GM23338 (cell line): ENCODE measurements around the gene WTIP. TPM values are rescaled to one million over a fixed set of nuclear protein-coding genes. Genes with fewer than 3 reads are reported as not detected.

ENCODE experiments used
- ATAC-seq: fragments of 200-7000 bp; cut with Tn5 transposase; 3 replicates; pipeline ENCODE4 v1.9.1; 2020
- DNase-seq: peaks from one replicate; pipeline ENCODE4 v3.0.0-alpha.2; 2015; ENCODE audit warnings: low spot score
- H2AFZ ChIP-seq: fragments of 200-600 bp; sonication (generic); 2 replicates; pipeline ENCODE4 v1.8.0; 2016; ENCODE audit warnings: antibody characterized with exemption, mild to moderate bottlenecking, moderate library complexity
- H3F3A ChIP-seq: fragments of 200-600 bp; sonication (generic); replicated peaks from 2 replicates; pipeline ENCODE4 v1.8.0; 2017; ENCODE audit warnings: antibody characterized with exemption, mixed run types, low read depth
- H3K27ac ChIP-seq: fragments of 200-600 bp; sonication (generic); 2 replicates; pipeline ENCODE4 v1.6.1; 2016; ENCODE audit warnings: low read depth
- H3K27me3 ChIP-seq: fragments of 200-600 bp; sonication (generic); 2 replicates; pipeline ENCODE4 v1.8.0; 2016; ENCODE audit warnings: mild to moderate bottlenecking, mixed run types, moderate library complexity; ENCODE audit not compliant: insufficient read depth
- H3K36me3 ChIP-seq: fragments of 200-600 bp; sonication (generic); 2 replicates; pipeline ENCODE4 v1.8.0; 2016; ENCODE audit warnings: mild to moderate bottlenecking; ENCODE audit not compliant: insufficient read depth
- H3K4me1 ChIP-seq: fragments of 200-600 bp; sonication (generic); 2 replicates; pipeline ENCODE4 v1.8.0; 2016; ENCODE audit warnings: mild to moderate bottlenecking, moderate library complexity; ENCODE audit not compliant: insufficient read depth
- H3K4me2 ChIP-seq: fragments of 200-600 bp; sonication (generic); 2 replicates; pipeline ENCODE4 v1.7.1; 2017; ENCODE audit warnings: mixed run types
- H3K4me3 ChIP-seq: fragments of 200-600 bp; sonication (generic); 2 replicates; pipeline ENCODE4 v1.6.1; 2016; ENCODE audit warnings: mixed run types
- H3K79me2 ChIP-seq: fragments of 200-600 bp; sonication (generic); replicated peaks from 2 replicates; pipeline ENCODE4 v1.8.0; 2017; ENCODE audit warnings: mild to moderate bottlenecking; ENCODE audit not compliant: insufficient read depth
- H3K9me2 ChIP-seq: fragments of 200-600 bp; sonication (generic); 2 replicates; pipeline ENCODE4 v1.8.0; 2017; ENCODE audit not compliant: insufficient read depth
- H4K20me1 ChIP-seq: fragments of 200-600 bp; sonication (generic); replicated peaks from 2 replicates; pipeline ENCODE4 v1.8.0; 2017; ENCODE audit warnings: mild to moderate bottlenecking; ENCODE audit not compliant: insufficient read depth
- H3K27ac Mint-ChIP-seq: 2 replicates; pipeline ENCODE4 v1.8.0; 2020; ENCODE audit warnings: inconsistent platforms, mild to moderate bottlenecking, moderate library complexity, mixed read lengths
- H3K27me3 Mint-ChIP-seq: 3 replicates; pipeline ENCODE4 v1.8.0; 2022; ENCODE audit warnings: low read depth, mild to moderate bottlenecking, moderate library complexity, mixed read lengths, inconsistent platforms; ENCODE audit not compliant: insufficient read depth, poor library complexity
- H3K36me3 Mint-ChIP-seq: 3 replicates; pipeline ENCODE4 v1.8.0; 2021; ENCODE audit warnings: low read depth, mild to moderate bottlenecking, inconsistent platforms, moderate library complexity, mixed read lengths
- H3K4me1 Mint-ChIP-seq: 3 replicates; pipeline ENCODE4 v1.8.0; 2020; ENCODE audit warnings: mild to moderate bottlenecking, inconsistent platforms, mixed read lengths
- H3K4me3 Mint-ChIP-seq: 3 replicates; pipeline ENCODE4 v1.8.0; 2021; ENCODE audit warnings: moderate library complexity, mild to moderate bottlenecking, inconsistent platforms, mixed read lengths
- H3K9me3 Mint-ChIP-seq: 3 replicates; pipeline ENCODE4 v1.8.0; 2020; ENCODE audit warnings: moderate library complexity, mild to moderate bottlenecking, inconsistent platforms, mixed read lengths
- CREB1 ChIP-seq: fragments of 250-450 bp; sonication (Bioruptor Pico); IDR thresholded peaks from 2 replicates; pipeline ENCODE4 v1.5.0; 2020; ENCODE audit warnings: low read depth, mild to moderate bottlenecking, moderate library complexity
- EZH2 ChIP-seq: fragments of 200-600 bp; sonication (generic); IDR thresholded peaks from one replicate; pipeline ENCODE4 v1.8.0; 2017; ENCODE audit warnings: antibody characterized with exemption, mild to moderate bottlenecking, low read depth; ENCODE audit not compliant: unreplicated experiment
- EZH2phosphoT487 ChIP-seq: fragments of 200-600 bp; sonication (generic); IDR thresholded peaks from one replicate; pipeline ENCODE4 v1.8.1; 2018; ENCODE audit warnings: antibody characterized with exemption; ENCODE audit not compliant: unreplicated experiment
- JUNB ChIP-seq: IDR thresholded peaks from one replicate; pipeline ENCODE4 v1.6.1; 2016; ENCODE audit warnings: antibody characterized with exemption; ENCODE audit not compliant: unreplicated experiment
- NANOG ChIP-seq: IDR thresholded peaks from 2 replicates; pipeline ENCODE4 v1.6.1; 2016; ENCODE audit warnings: antibody characterized with exemption, borderline replicate concordance
- POLR2AphosphoS5 ChIP-seq: IDR thresholded peaks from 2 replicates; pipeline ENCODE4 v1.6.1; 2016; ENCODE audit warnings: antibody characterized with exemption, low read depth
- STAT1 ChIP-seq: IDR thresholded peaks from one replicate; pipeline ENCODE4 v1.6.1; 2016; ENCODE audit warnings: antibody characterized with exemption; ENCODE audit not compliant: unreplicated experiment
- ZNF114 ChIP-seq: fragments of 250-450 bp; sonication (Bioruptor Pico); IDR thresholded peaks from 2 replicates; pipeline ENCODE4 v1.5.0; 2020; ENCODE audit warnings: mild to moderate bottlenecking, moderate library complexity
- ZNF331 ChIP-seq: fragments of 250-450 bp; sonication (Bioruptor Pico); IDR thresholded peaks from 2 replicates; pipeline ENCODE4 v1.5.0; 2020; ENCODE audit warnings: low read depth, mild to moderate bottlenecking, moderate library complexity
- polyA plus RNA-seq: library from polyadenylated mRNA; unstranded; fragments of >200 nt; fragmentation: Nextera tagmentation; extraction: Ambion mirVana; gene quantifications from 2 replicates; pipeline ENCODE4 v1.2.1, GENCODE V29; 2016
- total RNA-seq: library from RNA; depleted of rRNA; stranded (reverse); fragments of >200 nt; shearing (Covaris generic); gene quantifications from 2 replicates; pipeline ENCODE4 v1.2.3, GENCODE V29; 2014
- TF ChIP-seq, protein P1 (sequence below): IDR thresholded peaks from 2 replicates; pipeline ENCODE4 v1.6.1; 2016; ENCODE audit warnings: antibody characterized with exemption
- TF ChIP-seq, protein P2 (sequence below), 2 experiments: fragments of 200-600 bp in 1 of 2; sonication (generic) in 1 of 2; conservative IDR thresholded peaks; 2 replicates each; pipeline versions ENCODE4 v1.5.1 to v1.6.1; 2016 to 2017; ENCODE audit warnings: antibody characterized with exemption in 2 of 2, low read depth in 2 of 2, mild to moderate bottlenecking in 2 of 2, moderate library complexity in 1 of 2
- TF ChIP-seq, protein P3 (sequence below): IDR thresholded peaks from one replicate; pipeline ENCODE4 v1.6.1; 2018; ENCODE audit warnings: antibody characterized with exemption; ENCODE audit not compliant: unreplicated experiment
- TF ChIP-seq, protein P4 (sequence below): fragments of 250-450 bp; sonication (Bioruptor Pico); IDR thresholded peaks from 2 replicates; pipeline ENCODE4 v1.5.0; 2020; ENCODE audit warnings: mild to moderate bottlenecking, moderate library complexity

WTIP gene
- total and polyA plus RNA-seq, 2 experiments from 2014 or later: 0.47 to 8.9 TPM

DNA sequence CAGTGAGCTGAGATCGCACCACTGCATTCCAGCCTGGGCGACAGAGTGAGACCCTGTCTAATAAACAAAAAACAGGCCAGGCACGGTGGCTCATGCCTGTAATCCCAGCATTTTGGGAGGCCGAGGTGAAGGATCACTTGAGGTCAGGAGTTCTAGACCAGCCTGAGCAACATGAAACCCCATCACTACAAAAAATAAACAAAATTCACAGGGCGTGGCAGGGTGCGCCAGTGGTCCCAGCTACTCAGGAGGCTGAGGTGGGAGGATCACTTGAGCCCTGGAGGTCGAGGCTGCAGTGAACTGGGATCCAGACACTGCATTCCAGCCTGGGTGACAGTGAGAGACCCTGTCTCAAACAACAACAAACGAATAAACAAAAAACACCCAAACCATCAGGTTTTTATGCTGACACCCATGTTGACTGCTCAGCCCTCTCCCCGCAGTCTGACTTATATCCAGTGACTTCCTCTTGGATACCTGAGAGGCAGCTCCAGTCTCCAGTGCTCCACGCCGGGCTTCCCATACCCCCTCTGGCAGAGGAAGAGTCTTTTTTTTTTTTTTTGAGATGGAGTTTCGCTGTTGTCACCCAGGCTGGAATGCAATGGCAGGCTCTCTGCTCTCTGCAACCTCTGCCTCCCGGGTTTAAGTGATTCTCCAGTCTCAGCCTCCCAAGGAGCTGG is 17.7 kb downstream of the WTIP start:
- TF ChIP-seq ZNF331 (CRISPR knock-in tag): no peak
- TF ChIP-seq, protein P1, sequence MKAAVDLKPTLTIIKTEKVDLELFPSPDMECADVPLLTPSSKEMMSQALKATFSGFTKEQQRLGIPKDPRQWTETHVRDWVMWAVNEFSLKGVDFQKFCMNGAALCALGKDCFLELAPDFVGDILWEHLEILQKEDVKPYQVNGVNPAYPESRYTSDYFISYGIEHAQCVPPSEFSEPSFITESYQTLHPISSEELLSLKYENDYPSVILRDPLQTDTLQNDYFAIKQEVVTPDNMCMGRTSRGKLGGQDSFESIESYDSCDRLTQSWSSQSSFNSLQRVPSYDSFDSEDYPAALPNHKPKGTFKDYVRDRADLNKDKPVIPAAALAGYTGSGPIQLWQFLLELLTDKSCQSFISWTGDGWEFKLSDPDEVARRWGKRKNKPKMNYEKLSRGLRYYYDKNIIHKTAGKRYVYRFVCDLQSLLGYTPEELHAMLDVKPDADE: no peak
- no peak for TF ChIP-seq STAT1
- no peak for TF ChIP-seq CREB1 (CRISPR knock-in tag)
- TF ChIP-seq, protein P2, sequence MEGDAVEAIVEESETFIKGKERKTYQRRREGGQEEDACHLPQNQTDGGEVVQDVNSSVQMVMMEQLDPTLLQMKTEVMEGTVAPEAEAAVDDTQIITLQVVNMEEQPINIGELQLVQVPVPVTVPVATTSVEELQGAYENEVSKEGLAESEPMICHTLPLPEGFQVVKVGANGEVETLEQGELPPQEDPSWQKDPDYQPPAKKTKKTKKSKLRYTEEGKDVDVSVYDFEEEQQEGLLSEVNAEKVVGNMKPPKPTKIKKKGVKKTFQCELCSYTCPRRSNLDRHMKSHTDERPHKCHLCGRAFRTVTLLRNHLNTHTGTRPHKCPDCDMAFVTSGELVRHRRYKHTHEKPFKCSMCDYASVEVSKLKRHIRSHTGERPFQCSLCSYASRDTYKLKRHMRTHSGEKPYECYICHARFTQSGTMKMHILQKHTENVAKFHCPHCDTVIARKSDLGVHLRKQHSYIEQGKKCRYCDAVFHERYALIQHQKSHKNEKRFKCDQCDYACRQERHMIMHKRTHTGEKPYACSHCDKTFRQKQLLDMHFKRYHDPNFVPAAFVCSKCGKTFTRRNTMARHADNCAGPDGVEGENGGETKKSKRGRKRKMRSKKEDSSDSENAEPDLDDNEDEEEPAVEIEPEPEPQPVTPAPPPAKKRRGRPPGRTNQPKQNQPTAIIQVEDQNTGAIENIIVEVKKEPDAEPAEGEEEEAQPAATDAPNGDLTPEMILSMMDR (conservative IDR thresholded peaks at IDR 0.05; ENCODE audit: low read depth in 2 of 2): no peak
- TF ChIP-seq EZH2: no peak
- TF ChIP-seq ZNF114 (CRISPR knock-in tag): no peak
- TF ChIP-seq EZH2phosphoT487: no peak
- TF ChIP-seq POLR2AphosphoS5: no peak
- no peak for TF ChIP-seq JUNB
- TF ChIP-seq NANOG: no peak
- TF ChIP-seq, protein P3, sequence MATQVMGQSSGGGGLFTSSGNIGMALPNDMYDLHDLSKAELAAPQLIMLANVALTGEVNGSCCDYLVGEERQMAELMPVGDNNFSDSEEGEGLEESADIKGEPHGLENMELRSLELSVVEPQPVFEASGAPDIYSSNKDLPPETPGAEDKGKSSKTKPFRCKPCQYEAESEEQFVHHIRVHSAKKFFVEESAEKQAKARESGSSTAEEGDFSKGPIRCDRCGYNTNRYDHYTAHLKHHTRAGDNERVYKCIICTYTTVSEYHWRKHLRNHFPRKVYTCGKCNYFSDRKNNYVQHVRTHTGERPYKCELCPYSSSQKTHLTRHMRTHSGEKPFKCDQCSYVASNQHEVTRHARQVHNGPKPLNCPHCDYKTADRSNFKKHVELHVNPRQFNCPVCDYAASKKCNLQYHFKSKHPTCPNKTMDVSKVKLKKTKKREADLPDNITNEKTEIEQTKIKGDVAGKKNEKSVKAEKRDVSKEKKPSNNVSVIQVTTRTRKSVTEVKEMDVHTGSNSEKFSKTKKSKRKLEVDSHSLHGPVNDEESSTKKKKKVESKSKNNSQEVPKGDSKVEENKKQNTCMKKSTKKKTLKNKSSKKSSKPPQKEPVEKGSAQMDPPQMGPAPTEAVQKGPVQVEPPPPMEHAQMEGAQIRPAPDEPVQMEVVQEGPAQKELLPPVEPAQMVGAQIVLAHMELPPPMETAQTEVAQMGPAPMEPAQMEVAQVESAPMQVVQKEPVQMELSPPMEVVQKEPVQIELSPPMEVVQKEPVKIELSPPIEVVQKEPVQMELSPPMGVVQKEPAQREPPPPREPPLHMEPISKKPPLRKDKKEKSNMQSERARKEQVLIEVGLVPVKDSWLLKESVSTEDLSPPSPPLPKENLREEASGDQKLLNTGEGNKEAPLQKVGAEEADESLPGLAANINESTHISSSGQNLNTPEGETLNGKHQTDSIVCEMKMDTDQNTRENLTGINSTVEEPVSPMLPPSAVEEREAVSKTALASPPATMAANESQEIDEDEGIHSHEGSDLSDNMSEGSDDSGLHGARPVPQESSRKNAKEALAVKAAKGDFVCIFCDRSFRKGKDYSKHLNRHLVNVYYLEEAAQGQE: no peak
- TF ChIP-seq, protein P4, sequence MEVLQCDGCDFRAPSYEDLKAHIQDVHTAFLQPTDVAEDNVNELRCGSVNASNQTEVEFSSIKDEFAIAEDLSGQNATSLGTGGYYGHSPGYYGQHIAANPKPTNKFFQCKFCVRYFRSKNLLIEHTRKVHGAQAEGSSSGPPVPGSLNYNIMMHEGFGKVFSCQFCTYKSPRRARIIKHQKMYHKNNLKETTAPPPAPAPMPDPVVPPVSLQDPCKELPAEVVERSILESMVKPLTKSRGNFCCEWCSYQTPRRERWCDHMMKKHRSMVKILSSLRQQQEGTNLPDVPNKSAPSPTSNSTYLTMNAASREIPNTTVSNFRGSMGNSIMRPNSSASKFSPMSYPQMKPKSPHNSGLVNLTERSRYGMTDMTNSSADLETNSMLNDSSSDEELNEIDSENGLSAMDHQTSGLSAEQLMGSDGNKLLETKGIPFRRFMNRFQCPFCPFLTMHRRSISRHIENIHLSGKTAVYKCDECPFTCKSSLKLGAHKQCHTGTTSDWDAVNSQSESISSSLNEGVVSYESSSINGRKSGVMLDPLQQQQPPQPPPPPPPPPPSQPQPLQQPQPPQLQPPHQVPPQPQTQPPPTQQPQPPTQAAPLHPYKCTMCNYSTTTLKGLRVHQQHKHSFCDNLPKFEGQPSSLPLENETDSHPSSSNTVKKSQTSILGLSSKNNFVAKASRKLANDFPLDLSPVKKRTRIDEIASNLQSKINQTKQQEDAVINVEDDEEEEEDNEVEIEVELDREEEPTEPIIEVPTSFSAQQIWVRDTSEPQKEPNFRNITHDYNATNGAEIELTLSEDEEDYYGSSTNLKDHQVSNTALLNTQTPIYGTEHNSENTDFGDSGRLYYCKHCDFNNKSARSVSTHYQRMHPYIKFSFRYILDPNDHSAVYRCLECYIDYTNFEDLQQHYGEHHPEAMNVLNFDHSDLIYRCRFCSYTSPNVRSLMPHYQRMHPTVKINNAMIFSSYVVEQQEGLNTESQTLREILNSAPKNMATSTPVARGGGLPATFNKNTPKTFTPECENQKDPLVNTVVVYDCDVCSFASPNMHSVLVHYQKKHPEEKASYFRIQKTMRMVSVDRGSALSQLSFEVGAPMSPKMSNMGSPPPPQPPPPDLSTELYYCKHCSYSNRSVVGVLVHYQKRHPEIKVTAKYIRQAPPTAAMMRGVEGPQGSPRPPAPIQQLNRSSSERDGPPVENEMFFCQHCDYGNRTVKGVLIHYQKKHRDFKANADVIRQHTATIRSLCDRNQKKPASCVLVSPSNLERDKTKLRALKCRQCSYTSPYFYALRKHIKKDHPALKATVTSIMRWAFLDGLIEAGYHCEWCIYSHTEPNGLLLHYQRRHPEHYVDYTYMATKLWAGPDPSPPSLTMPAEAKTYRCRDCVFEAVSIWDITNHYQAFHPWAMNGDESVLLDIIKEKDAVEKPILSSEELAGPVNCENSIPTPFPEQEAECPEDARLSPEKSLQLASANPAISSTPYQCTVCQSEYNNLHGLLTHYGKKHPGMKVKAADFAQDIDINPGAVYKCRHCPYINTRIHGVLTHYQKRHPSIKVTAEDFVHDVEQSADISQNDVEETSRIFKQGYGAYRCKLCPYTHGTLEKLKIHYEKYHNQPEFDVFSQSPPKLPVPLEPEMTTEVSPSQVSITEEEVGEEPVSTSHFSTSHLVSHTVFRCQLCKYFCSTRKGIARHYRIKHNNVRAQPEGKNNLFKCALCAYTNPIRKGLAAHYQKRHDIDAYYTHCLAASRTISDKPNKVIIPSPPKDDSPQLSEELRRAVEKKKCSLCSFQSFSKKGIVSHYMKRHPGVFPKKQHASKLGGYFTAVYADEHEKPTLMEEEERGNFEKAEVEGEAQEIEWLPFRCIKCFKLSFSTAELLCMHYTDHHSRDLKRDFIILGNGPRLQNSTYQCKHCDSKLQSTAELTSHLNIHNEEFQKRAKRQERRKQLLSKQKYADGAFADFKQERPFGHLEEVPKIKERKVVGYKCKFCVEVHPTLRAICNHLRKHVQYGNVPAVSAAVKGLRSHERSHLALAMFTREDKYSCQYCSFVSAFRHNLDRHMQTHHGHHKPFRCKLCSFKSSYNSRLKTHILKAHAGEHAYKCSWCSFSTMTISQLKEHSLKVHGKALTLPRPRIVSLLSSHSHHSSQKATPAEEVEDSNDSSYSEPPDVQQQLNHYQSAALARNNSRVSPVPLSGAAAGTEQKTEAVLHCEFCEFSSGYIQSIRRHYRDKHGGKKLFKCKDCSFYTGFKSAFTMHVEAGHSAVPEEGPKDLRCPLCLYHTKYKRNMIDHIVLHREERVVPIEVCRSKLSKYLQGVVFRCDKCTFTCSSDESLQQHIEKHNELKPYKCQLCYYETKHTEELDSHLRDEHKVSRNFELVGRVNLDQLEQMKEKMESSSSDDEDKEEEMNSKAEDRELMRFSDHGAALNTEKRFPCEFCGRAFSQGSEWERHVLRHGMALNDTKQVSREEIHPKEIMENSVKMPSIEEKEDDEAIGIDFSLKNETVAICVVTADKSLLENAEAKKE (CRISPR knock-in tag): no peak
- H3K27ac Mint-ChIP-seq: no peak overlapping the region
- peaks cover 16% of the 10 kb centered on the region for H3K27me3 ChIP-seq
- H3K9me3 Mint-ChIP-seq: no peaks in the 10 kb centered on the region
- no peaks in the 10 kb centered on the region for H3K79me2 ChIP-seq
- H3K4me3 Mint-ChIP-seq: no peak overlapping the region
- H2AFZ ChIP-seq: no peak overlapping the region
- peaks cover 20% of the 10 kb centered on the region for H3K36me3 Mint-ChIP-seq
- H3K27ac ChIP-seq: no peak overlapping the region
- H4K20me1 ChIP-seq: no peaks in the 10 kb centered on the region; the same call in none of the 2 replicates
- peaks cover 11% of the 10 kb centered on the region for H3K4me1 Mint-ChIP-seq
- 0 out of 2 replicates have a peak overlapping the region, but pooled peaks have one; percentile 78 for H3K4me2 ChIP-seq
- H3K9me2 ChIP-seq: no peaks in the 10 kb centered on the region
- ATAC-seq (no peak), DNase-seq (no peak)
- peaks cover 7% of the 10 kb centered on the region for H3K27me3 Mint-ChIP-seq
- H3K4me1 ChIP-seq: no peaks in the 10 kb centered on the region
- H3K4me3 ChIP-seq: peak overlapping the region; percentile 50; the same call in 1 of the 2 replicates
- H3K36me3 ChIP-seq: no peaks in the 10 kb centered on the region
- H3F3A ChIP-seq: no peaks in the 10 kb centered on the region
